EH (cell line): ENCODE data around the gene KCNQ2.

Experiments
- DNase-seq: peaks from one replicate; pipeline ENCODE4 v3.0.0-alpha.2; 2015; ENCODE audit warnings: low read depth

Gene KCNQ2

DNA sequence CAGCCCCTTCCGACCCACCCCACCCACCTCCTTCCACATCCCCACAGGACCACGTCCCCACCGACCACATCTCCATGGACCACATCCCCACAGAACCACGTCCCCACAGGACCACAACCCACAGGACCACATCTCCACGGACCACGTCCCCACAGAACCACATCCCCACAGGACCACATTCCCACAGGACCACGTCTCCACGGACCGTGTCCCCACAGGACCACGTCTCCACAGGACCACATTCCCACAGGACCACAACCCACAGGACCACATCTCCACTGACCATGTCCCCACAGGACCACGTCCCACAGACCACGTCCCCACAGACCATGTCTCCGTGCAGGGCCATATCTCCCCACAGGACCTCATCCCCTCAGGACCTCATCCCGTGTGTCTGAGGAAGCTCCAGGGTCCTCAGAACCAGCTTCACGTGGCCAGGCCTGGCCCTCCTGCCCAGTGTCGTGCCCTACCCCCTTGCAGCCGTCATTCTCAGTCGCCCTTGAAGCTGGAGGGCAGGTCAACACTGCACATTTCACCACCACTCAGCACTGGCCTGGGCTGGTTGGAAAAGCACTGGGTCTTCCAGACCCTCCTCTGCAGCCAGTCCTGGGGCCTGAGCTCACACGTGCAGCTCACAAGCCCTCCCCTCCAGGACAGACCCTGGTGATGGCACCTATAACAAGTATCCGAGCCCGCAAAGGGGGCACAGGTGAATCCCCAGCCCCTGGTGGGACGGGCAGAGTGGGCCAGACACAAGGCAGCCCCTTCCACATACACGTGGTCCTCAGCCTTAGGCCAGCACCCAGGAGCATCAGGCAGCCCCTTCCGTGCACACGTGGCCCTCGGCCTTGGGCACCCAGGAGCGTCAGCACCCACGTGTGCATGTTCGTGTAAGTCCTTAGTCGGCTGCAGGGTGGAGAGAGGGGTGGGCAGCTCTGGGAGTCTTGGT is 115.2 kb downstream of the KCNQ2 start:
- no peak for DNase-seq

DNA sequence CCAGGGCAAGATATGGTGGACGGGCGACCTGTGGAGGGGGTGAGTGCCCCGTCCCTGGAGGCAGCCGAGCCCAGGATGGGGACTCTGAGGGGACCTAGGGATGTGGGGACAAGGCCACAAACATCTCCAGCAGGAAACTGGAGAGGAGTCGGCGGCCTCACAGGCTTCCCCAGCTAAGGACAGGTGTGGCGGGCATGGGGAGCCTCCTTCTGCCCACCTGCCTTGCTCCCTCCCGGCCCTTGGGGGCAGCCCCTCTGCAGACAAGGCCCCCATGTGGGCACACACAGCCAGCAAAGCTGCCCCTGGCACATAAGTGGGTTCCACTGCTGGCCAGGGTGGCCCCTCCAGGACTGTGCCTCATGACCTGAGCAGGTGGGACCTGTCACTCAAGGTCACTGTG is 115.9 kb downstream of the KCNQ2 start:
- DNase-seq, result no peak

DNA sequence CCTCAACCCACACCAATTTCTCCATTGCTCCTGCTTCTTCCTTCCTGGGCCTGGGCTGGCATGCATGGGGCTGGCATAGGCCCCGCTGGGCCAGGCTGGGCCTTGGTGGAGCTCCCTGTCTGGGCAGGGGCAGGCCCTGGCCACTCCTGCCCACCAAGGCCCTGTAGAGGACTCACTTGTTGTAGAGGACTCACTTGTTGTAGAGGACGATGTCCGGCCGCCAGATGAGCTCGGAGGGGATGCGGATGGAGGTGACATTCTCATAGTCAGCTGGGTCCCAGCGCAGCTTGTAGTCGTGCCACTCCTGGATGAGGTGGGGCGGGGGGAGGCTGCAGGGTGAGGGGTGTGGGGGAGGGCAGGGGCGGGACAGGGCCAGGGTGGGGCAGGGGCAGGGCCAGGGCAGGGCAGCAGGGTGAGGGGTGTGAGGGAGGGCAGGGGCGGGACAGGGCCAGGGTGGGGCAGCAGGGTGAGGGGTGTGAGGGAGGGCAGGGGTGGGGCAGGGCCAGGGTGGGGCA is 116.6 kb downstream of the KCNQ2 start:
- no peak for DNase-seq

DNA sequence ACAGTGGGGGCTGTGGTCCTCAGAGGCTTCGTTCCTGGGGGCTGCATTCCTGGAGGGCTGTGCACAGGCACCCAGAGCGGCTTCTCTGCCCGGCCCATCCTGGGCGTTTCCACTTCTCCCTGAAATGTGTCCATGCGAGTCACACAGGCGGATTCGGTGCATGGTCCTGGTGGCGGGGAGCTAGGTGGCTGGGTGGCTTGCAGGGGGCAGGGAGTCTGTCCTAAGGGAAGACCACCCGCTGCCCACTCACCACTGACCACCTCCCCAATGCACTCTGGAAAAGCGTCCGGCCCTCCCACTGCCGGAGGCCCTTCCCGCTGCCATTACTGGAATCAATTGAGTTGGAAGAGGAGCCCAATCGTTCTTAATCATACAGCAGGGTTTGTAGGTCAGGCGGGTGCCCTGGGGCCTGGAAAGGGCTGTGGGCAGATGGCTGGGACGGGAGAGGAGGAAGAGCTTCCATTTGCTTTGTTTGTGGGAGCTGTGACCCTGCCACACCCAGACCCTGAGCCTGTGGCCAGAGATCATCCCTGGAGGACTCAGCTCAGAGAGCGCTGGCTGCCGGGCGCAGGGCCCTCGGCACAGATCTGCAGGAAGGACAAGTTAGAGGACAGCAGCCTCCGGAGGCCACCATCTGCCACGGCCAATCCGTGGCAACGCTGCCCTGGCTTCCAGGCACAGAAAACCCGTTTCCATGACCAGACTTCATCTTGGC is 117.7 kb downstream of the KCNQ2 start:
- DNase-seq, result no peak

DNA sequence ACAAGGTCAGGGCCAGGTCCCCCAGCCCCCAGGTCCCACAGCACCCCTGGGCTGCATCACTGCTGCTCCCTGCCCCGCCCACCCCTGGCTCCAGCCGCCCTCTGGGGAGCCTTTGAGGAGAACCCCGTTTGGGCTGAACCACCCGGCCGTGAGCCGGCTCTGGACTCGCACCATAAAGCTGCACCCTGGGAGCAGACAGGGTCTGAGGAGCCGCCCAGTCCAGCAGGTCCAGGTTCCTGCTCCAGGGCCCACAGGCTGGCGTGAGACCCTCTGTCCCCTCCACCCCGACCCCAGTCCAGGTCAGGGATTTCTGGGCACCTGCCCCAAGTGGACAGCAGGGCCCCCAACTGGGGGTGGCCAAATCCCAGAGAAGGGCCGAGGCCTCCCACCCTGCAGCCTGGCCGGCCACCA is 119.6 kb downstream of the KCNQ2 start:
- DNase-seq, result no peak

DNA sequence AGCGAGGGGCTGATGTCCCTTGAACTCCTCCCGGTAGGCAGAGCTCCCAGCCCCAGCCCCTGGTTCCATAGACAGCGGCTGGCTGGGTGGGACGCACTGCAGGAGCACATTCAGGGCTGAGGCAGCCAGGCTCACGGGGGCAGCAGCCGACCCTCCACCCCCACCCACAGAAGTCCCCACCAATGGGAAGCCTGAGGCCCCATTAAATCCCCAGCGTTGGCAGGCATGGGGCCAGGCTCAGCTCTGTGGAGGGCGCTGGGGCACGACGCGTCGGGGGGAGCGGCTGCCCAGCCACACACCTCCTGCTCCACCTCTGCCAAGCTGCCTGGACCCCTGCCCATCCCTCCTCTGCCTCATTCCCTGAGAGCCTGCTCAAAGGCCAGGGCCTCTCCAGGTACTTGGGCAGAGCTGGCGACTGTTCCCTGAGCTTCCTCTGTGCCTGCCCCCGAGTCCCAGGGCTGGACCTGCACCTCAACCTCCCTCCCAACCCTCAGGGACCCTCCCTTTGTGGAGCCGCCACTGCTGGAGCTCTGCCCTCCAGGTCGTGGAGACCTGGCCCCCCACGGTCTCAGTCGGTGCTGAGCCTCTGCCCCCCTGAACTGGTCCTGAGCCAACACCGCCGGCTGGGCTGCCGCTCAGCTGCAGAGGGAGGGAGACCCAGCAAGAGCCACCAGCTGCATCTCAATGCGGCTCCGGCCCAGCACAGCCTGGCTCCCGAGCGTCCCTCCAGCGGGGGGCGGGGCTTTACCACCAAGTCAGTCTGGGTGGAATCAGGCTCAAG is 120.5 kb downstream of the KCNQ2 start:
- no peak for DNase-seq

DNA sequence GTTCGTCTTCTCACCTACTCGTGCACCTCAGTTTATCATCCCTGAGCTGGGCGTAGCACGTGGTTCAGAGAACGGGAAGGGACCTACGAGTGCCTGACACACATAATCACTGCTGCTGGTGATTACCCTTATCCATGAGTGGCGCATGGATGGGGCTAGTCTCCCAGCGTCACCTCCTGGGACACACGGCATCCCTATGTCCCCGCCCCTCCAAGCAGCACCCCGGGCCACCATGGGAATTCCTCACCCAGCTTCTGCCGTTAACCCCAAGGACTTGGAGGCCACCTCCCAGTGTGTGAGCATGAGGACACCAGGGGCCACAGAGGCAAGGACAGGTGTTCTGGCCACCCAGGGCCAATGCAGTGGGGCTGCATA is 121.1 kb downstream of the KCNQ2 start:
- no peak for DNase-seq

DNA sequence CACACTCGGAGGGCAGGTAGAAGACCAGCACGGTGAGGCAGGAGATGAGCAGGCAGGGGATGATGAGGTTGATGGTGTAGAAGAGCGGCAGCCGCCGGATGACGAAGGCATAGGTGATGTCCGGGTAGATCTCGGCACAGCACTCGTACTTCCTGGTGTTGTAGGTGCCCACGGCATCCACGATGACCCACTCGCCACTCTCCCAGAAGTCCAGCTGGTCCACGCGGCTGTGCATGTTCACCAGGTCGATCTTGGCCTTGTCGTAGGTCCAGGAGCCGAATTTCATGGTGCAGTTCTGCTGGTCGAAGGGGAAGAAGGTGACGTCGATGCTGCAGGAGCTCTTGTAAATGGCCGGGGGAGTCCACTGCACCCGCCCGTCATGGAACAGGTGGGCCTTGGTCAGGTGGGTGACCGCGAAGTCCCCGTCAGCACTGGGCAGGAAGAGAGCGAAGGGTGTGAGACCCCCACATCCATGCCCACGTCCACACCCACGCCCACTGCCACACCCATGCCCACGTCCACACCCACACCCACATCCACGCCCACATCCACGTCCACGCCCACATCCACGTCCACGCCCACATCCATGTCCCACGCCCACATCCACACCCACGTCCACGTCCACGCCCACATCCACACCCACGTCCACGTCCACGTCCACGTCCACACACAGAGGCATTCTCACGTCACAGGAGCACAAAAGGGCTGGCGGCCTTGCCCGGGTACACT is 121.7 kb downstream of the KCNQ2 start:
- DNase-seq, result no peak
